SK-N-MC (cell line): Measurements from ENCODE around the gene TMEM117.

Experiments
- EZH2 ChIP-seq: fragments of 200-600 bp; sonication (generic); IDR thresholded peaks from one replicate; pipeline ENCODE4 v1.6.1; 2017; ENCODE audit warnings: antibody characterized with exemption
- POLR2AphosphoS5 ChIP-seq: IDR thresholded peaks from 2 replicates; pipeline ENCODE4 v1.6.1; 2012; ENCODE audit warnings: mild to moderate bottlenecking, low read depth, low read length, borderline replicate concordance

GRCh38 chr12:44370982-44371381 lies 535.1 kb downstream of the TMEM117 start:
- TF ChIP-seq EZH2 (no peak), POLR2AphosphoS5 (no peak)
